Stimulated activated CD8-positive, alpha-beta memory T cell treated with anti-CD3 and anti-CD28 coated beads, Interleukin-12 subunit alpha, Interleukin-12 subunit beta, amount 100 ng/mL, for 1 hour (primary cell): Measurements from ENCODE around the gene ZNHIT6.
"Not testable (repeated sequence)": the region's sequence is repeated elsewhere in the genome, so short reads cannot be mapped to it uniquely, and the experiment has no call there.

Source experiments
- DNase-seq: peaks from one replicate; pipeline ENCODE4 v3.0.0-alpha.2; 2020; ENCODE audit warnings: low read depth

ZNHIT6 gene

GRCh38 chr1:85672031-85672660 is 36.1 kb downstream of the ZNHIT6 start:
- DNase-seq = no peak

GRCh38 chr1:85665932-85666331 is 42.3 kb downstream of the ZNHIT6 start:
- no peak for DNase-seq

DNA sequence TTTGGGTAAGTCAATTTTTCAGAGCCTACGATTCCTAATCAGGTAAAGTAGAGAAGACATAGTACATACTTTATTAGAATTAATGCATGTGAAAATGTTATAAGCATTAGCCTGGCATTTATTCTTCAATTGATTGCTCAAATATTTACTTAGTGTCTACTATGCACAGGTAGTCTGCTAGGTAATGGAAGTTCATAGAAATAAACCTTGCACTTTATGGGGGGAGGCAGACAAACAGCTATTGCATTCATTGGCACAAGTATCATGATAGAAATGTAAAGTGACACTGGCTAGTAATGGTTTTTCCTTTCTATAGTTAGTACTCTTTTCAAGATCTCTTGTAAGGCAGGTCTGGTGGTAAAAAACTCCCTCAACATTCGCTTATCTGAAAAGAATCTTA is 44.9 kb downstream of the ZNHIT6 start:
- DNase-seq = no peak

DNA sequence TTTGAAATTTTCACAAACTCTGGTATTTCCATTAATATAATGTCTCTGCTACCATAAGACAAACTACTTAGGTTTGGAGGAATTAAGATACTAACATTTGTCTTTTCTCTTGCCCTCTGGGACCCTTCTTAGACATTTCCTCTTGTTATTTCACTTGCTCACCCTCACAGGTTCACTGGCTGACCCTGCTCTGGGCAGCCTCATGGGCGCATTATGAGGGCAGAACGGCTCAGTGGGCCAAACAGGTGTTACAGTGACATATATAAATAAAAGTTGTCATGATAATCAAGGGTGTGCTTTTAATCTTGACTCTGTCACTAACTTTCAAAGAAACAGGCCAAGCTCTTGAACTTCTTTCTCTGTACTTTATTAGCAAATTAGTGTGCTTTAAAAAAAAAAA is 46.5 kb downstream of the ZNHIT6 start:
- no peak for DNase-seq

DNA sequence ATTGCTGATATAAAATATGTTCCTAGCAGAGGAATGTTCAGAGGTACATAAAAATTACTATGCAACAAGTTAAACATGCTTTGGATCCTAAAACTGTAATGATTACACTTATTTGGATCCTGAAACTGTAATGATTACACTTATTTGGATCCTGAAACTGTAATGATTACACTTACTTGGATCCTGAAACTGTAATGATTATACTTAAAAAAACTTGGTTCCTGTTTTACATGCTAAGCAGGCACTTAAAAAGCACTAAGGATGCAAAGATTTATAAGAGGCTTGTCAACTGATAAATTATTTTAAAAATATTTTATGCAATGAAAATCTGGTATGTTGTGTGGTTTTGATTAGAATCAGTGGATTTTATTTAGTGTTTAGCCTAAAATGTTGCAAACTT is 47.7 kb downstream of the ZNHIT6 start:
- no peak for DNase-seq

GRCh38 chr1:85659174-85659573 is 49.1 kb downstream of the ZNHIT6 start:
- no peak for DNase-seq

DNA sequence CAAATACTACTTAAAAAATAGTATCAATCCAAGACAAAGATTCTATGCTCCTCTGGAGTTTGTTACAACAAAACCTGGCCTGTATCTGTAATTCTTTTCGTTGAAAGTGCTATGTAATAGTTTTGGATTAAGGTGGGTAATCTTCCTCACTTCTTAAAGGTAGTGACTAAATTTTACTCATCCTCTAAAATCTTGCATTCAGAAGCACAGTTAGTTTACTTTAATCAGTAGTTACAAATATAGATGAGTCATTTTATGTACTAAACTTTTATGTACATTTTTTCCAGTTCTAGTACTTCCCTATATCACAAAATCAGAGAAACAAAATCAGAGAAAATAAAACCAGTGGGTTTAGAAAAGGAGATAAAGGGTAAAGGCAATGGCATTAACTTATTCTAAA is 51.3 kb downstream of the ZNHIT6 start:
- DNase-seq = no peak

DNA sequence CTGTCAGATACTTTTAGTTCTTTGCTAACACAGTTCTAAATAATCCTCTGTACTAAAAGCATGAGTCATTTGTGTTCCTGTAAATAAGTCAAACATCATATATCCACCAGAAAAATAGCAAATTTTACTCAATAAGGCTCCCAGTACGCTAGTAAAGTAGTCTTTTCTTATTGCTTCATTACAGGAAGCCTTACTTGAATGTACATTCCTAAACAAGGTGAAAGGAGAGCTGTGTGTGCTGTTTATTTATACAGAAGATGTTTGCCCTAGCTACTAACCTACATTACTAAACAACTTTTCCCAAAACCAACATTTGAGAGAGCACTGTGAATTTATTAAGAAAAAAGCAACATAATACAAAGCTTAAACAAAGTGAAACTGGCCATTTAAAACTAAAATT is 52.0 kb downstream of the ZNHIT6 start:
- DNase-seq = no peak

DNA sequence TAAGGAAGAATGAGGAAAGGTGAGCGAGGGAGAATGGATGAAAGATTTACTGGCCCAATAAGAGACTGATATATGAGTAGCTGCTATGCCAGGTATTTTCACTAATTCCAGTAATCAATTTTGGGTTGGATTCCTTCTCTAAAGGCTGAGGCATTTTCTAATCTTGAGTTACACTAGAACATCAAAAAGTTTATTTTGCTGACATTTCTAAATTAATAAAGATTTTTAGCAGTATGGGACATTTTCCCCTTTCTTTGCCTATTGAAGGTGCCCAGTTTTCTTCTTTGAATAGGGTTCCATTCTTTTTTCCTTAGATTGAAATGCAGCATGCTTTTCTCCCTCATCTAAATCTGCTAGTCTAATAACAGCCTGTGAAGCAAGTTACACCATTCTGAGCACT is 52.9 kb downstream of the ZNHIT6 start:
- DNase-seq = no peak

- DNase-seq = no peak
Measured at GRCh38 chr1:85654066-85654782, 54.0 kb downstream of the ZNHIT6 start.

GRCh38 chr1:85652327-85652726 is 55.9 kb downstream of the ZNHIT6 start:
- no peak for DNase-seq

GRCh38 chr1:85650645-85651044 is 57.6 kb downstream of the ZNHIT6 start:
- no peak for DNase-seq

GRCh38 chr1:85649591-85649990 is 58.6 kb downstream of the ZNHIT6 start:
- DNase-seq = no peak

DNA sequence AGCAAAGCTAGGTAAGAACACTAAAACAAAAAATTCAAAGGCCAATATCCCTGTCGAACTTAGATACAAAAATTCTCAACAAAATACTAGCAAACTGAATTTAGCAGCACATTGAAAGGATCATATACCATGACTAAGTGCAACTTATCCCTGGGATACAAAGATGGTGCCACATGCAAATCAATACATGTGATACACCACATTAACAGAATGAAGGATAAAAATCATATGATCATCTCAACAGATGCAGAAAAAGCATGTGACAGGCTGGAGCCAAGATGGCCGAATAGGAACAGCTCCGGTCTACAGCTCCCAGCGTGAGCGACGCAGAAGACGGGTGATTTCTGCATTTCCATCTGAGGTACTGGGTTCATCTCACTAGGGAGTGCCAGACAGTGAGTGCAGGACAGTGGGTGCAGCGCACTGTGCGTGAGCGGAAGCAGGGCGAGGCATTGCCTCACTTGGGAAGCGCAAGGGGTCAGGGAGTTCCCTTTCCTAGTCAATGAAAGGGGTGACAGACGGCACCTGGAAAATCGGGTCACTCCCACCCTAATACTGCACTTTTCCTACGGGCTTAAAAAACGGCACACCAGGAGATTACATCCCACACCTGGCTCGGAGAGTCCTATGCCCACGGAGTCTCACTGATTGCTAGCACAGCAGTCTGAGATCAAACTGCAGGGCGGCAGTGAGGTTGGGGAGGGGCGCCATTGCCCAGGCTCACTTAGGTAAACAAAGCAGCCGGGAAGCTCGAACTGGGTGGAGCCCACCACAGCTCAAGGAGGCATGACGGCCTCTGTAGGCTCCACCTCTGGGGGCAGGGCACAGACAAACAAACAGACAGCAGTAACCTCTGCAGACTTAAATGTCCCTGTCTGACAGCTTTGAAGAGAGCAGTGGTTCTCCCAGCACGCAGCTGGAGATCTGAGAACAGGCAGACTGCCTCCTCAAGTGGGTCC is 66.4 kb downstream of the ZNHIT6 start:
- DNase-seq = not testable (repeated sequence)

- not testable (repeated sequence) for DNase-seq
Measured at GRCh38 chr1:85639920-85640319, 68.3 kb downstream of the ZNHIT6 start.

- no peak for DNase-seq
Measured at GRCh38 chr1:85638412-85638811, 69.8 kb downstream of the ZNHIT6 start.

GRCh38 chr1:85630493-85630892 is 77.7 kb downstream of the ZNHIT6 start:
- no peak for DNase-seq

DNA sequence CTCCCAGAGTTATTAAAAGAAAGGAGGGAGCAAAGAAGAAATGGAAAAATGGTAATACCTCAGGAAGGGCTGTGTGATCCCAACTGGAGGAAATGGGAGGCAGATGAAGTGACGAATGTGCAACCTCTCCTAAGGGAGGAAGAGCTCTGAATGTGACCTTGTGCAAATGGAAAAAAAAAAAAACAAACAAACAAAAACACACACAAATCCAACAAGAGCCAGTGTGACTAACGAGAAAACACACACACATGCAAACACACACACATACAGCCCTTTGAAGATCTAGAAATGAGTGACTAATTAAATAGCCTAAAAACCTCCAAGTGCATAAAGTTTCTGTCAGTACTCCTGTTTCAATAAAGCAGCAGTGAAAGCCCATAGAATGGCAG is 78.7 kb downstream of the ZNHIT6 start:
- no peak for DNase-seq

GRCh38 chr1:85628791-85629531 is 79.3 kb downstream of the ZNHIT6 start:
- no peak for DNase-seq

DNA sequence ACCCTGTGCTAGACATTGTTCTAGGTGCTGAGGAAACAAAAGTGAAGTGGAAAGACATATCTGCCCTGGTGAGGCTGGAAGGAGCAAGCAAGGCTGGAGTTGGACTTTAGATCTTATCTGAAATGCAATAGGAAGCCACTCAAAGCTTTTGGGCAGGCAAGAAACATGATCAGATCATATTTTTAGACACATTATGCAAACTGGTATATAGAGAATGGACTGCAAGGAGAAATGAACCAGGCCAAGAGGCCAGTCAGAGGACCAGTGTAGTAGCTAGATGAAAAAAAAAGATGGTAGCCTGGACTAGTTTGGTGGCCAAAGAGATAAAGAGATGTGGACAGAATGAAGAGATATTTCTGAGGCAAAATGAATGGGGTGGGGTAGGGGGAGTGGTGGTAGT is 81.4 kb downstream of the ZNHIT6 start:
- no peak for DNase-seq

DNA sequence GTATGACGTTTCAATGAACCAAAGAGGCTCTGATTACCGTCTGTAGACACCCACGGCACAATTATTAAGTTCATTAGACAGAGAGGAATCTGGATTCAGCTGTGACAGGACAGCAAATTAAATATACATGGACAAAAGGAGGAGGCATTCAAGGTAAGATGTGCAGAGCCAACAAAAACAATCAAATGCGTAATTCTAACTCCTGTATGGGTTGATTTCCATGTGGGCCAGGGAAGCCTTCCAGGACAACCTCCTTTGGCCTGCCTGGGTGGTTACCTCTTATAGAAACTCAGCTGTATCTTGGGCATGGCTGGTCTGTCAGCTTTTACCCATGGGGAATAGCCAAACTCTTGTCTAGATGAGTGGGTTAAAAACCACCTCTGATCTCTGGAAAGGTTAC is 83.9 kb downstream of the ZNHIT6 start:
- no peak for DNase-seq

GRCh38 chr1:85623061-85623471 is 85.2 kb downstream of the ZNHIT6 start:
- no peak for DNase-seq
